HFF-Myc (cell line): ENCODE measurements around the gene TOM1L2.
A peak's percentile ranks its signal among the peaks of the same experiment; 100 is the strongest.

ENCODE experiments used
- DNase-seq: peaks from one replicate; pipeline ENCODE4 v3.0.0-alpha.2; 2011; ENCODE audit warnings: low read depth; ENCODE audit errors: extremely low read depth
- H3K4me3 ChIP-seq: replicated peaks from 2 replicates; pipeline ENCODE4 v1.5.1; 2011; ENCODE audit warnings: low read depth, mild to moderate bottlenecking, control low read depth, low read length
- TF ChIP-seq, protein P1 (sequence below): IDR thresholded peaks from 2 replicates; pipeline ENCODE4 v1.5.1; 2012; ENCODE audit warnings: mild to moderate bottlenecking, low read depth, low read length, control low read depth; ENCODE audit errors: missing control alignments

Gene TOM1L2

DNA sequence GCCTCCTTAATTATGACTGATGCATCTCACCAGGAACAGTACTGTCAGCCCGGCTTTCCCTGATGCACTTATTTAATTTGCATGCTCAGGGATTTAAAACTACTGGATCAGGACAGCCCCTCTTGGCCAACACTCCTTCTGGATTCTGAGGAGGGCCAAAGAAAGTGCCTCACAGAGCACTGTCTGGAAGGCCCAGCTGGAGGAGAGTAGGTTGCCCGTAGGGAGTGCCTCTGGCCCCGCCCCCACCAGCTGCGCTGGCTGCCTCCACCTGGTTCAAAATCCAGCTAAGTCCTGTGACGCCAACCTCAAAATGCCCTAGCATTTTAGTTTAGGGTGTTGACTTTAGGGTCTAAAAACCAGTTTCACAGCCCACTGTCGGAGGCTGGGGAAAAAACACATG is 86.0 kb downstream of the TOM1L2 start:
- TF ChIP-seq, protein P1, sequence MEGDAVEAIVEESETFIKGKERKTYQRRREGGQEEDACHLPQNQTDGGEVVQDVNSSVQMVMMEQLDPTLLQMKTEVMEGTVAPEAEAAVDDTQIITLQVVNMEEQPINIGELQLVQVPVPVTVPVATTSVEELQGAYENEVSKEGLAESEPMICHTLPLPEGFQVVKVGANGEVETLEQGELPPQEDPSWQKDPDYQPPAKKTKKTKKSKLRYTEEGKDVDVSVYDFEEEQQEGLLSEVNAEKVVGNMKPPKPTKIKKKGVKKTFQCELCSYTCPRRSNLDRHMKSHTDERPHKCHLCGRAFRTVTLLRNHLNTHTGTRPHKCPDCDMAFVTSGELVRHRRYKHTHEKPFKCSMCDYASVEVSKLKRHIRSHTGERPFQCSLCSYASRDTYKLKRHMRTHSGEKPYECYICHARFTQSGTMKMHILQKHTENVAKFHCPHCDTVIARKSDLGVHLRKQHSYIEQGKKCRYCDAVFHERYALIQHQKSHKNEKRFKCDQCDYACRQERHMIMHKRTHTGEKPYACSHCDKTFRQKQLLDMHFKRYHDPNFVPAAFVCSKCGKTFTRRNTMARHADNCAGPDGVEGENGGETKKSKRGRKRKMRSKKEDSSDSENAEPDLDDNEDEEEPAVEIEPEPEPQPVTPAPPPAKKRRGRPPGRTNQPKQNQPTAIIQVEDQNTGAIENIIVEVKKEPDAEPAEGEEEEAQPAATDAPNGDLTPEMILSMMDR, result no peak
- DNase-seq, result no peak
- no peak overlapping the region for H3K4me3 ChIP-seq

GRCh38 chr17:17884391-17885357 is 87.5 kb downstream of the TOM1L2 start:
- no peak for DNase-seq
- TF ChIP-seq, protein P1, result no peak
- no peak overlapping the region for H3K4me3 ChIP-seq

- H3K4me3 ChIP-seq, result no peak overlapping the region
- TF ChIP-seq, protein P1, result no peak
- DNase-seq, result no peak
These were observed 88.4 kb downstream of the TOM1L2 start for GRCh38 chr17:17883801-17884200.

- DNase-seq, result no peak
- TF ChIP-seq, protein P1, result no peak
- H3K4me3 ChIP-seq, result no peak overlapping the region
These were observed 90.1 kb downstream of the TOM1L2 start for GRCh38 chr17:17882082-17882581.

GRCh38 chr17:17880577-17881196 is 91.5 kb downstream of the TOM1L2 start:
- no peak for DNase-seq
- TF ChIP-seq, protein P1, result no peak
- H3K4me3 ChIP-seq, result no peak overlapping the region

- TF ChIP-seq, protein P1, result no peak
- DNase-seq, result peak; percentile 42
- H3K4me3 ChIP-seq, result no peak overlapping the region
These were observed 94.5 kb downstream of the TOM1L2 start for GRCh38 chr17:17877529-17878358.
